ENCODE results near the gene ATP2B3.

ATP2B3 gene

GRCh38 chrX:153576961-153577360 is 59.5 kb downstream of the ATP2B3 start:
- Histone ChIP-seq H4K20me1 (ENCODE audit: insufficient read depth, low read length) (no peaks in the 10 kb centered on the region), H3K27ac (ENCODE audit: low read length) (no peak overlapping the region), H3K9me2 (replicated peaks; ENCODE audit: insufficient read depth, low read length) (no peaks in the 10 kb centered on the region), H3K9me3 (replicated peaks; ENCODE audit: insufficient read depth, low read length) (no peaks in the 10 kb centered on the region), H3K27me3 (replicated peaks; ENCODE audit: insufficient read depth, low read length) (peaks cover 34% of the 10 kb centered on the region), H3K36me3 (replicated peaks; ENCODE audit: insufficient read depth, low read length) (no peaks in the 10 kb centered on the region), H3F3A (ENCODE audit: insufficient read depth, low read length) (no peaks in the 10 kb centered on the region), H2AFZ (ENCODE audit: low read length) (no peak overlapping the region), H3K4me1 (ENCODE audit: low read length) (no peaks in the 10 kb centered on the region), H3K9ac (ENCODE audit: low read length) (no peak overlapping the region), H3K79me2 (ENCODE audit: low read length) (no peaks in the 10 kb centered on the region), H3K4me2 (ENCODE audit: low read depth, low read length) (no peak overlapping the region), H3K4me3 (ENCODE audit: low read length) (no peak overlapping the region)
- TF ChIP-seq EZH2 (optimal IDR thresholded peaks at IDR 0.05; ENCODE audit: low read depth, low read length) (no peak), CTCF (IDR thresholded peaks at IDR 0.05; ENCODE audit: low read length) (no peak), EZH2phosphoT487 (IDR thresholded peaks at IDR 0.05; ENCODE audit: low read length) (no peak)
- DNase-seq: no peak

GRCh38 chrX:153578200-153578835 is 60.9 kb downstream of the ATP2B3 start:
- Histone ChIP-seq H3K27me3 (replicated peaks; ENCODE audit: insufficient read depth, low read length) (peaks cover 34% of the 10 kb centered on the region), H4K20me1 (ENCODE audit: insufficient read depth, low read length) (no peaks in the 10 kb centered on the region), H3K9me2 (replicated peaks; ENCODE audit: insufficient read depth, low read length) (no peaks in the 10 kb centered on the region), H3K79me2 (ENCODE audit: low read length) (no peaks in the 10 kb centered on the region), H3K9ac (ENCODE audit: low read length) (no peak overlapping the region), H3K27ac (ENCODE audit: low read length) (no peak overlapping the region), H3K4me1 (ENCODE audit: low read length) (no peaks in the 10 kb centered on the region), H3F3A (ENCODE audit: insufficient read depth, low read length) (no peaks in the 10 kb centered on the region), H3K9me3 (replicated peaks; ENCODE audit: insufficient read depth, low read length) (no peaks in the 10 kb centered on the region), H2AFZ (ENCODE audit: low read length) (no peak overlapping the region), H3K36me3 (replicated peaks; ENCODE audit: insufficient read depth, low read length) (no peaks in the 10 kb centered on the region), H3K4me3 (ENCODE audit: low read length) (no peak overlapping the region), H3K4me2 (ENCODE audit: low read depth, low read length) (no peak overlapping the region)
- no peak for DNase-seq
- TF ChIP-seq CTCF (IDR thresholded peaks at IDR 0.05; ENCODE audit: low read length) (no peak), EZH2 (optimal IDR thresholded peaks at IDR 0.05; ENCODE audit: low read depth, low read length) (no peak), EZH2phosphoT487 (IDR thresholded peaks at IDR 0.05; ENCODE audit: low read length) (no peak)

GRCh38 chrX:153578889-153579288 is 61.4 kb downstream of the ATP2B3 start:
- Histone ChIP-seq H3K9me3 (replicated peaks; ENCODE audit: insufficient read depth, low read length) (no peaks in the 10 kb centered on the region), H3K9ac (ENCODE audit: low read length) (no peak overlapping the region), H3K4me3 (ENCODE audit: low read length) (no peak overlapping the region), H3K4me2 (ENCODE audit: low read depth, low read length) (no peak overlapping the region), H3K27me3 (replicated peaks; ENCODE audit: insufficient read depth, low read length) (peaks cover 34% of the 10 kb centered on the region), H3K4me1 (ENCODE audit: low read length) (no peaks in the 10 kb centered on the region), H2AFZ (ENCODE audit: low read length) (no peak overlapping the region), H3K36me3 (replicated peaks; ENCODE audit: insufficient read depth, low read length) (no peaks in the 10 kb centered on the region), H4K20me1 (ENCODE audit: insufficient read depth, low read length) (no peaks in the 10 kb centered on the region), H3K9me2 (replicated peaks; ENCODE audit: insufficient read depth, low read length) (no peaks in the 10 kb centered on the region), H3K79me2 (ENCODE audit: low read length) (no peaks in the 10 kb centered on the region), H3K27ac (ENCODE audit: low read length) (no peak overlapping the region), H3F3A (ENCODE audit: insufficient read depth, low read length) (no peaks in the 10 kb centered on the region)
- no peak for DNase-seq
- no peak for TF ChIP-seq CTCF (IDR thresholded peaks at IDR 0.05; ENCODE audit: low read length)
- no peak for TF ChIP-seq EZH2 (optimal IDR thresholded peaks at IDR 0.05; ENCODE audit: low read depth, low read length)
- TF ChIP-seq EZH2phosphoT487 (IDR thresholded peaks at IDR 0.05; ENCODE audit: low read length): no peak
